Psoas muscle (tissue), 8 donors: ENCODE data around the gene CES2. TPM values are rescaled to one million over a fixed set of nuclear protein-coding genes. Genes with fewer than 3 reads are reported as not detected.

Experiments
- ATAC-seq, 4 donors: fragments of 200-7000 bp; cut with Tn5 transposase; one replicate each; pipeline ENCODE4 v1.9.1; 2020; ENCODE audit warnings: moderate library complexity in 3 of 4, mild to moderate bottlenecking in 2 of 4
- DNase-seq, 2 donors: peaks; one replicate each; pipeline ENCODE4 v3.0.0-alpha.2; 2020
- H3K27ac ChIP-seq: fragments of 200-600 bp; one replicate; pipeline ENCODE4 v1.8.0; 2022
- H3K27me3 ChIP-seq, 3 donors: fragments of 200-600 bp in 1 of 3; one replicate each; pipeline versions ENCODE4 v1.6.1 to v1.8.0; 2013 to 2022; ENCODE audit warnings: low read length in 2 of 3, mild to moderate bottlenecking in 2 of 3, moderate library complexity in 1 of 3; ENCODE audit not compliant: insufficient read depth in 3 of 3
- H3K36me3 ChIP-seq, 2 donors: fragments of 200-600 bp in 1 of 2; one replicate each; pipeline versions ENCODE4 v1.6.1 to v1.8.0; 2013 to 2022; ENCODE audit warnings: low read depth in 1 of 2, mild to moderate bottlenecking in 1 of 2, moderate library complexity in 1 of 2; ENCODE audit not compliant: insufficient read depth in 1 of 2
- H3K4me1 ChIP-seq: fragments of 200-600 bp; one replicate; pipeline ENCODE4 v1.8.0; 2022
- H3K4me3 ChIP-seq: fragments of 200-600 bp; one replicate; pipeline ENCODE4 v1.8.0; 2022; ENCODE audit warnings: mild to moderate bottlenecking
- H3K9me3 ChIP-seq: fragments of 200-600 bp; one replicate; pipeline ENCODE4 v1.8.0; 2022
- WGBS, 3 donors: extraction: QIAGEN DNeasy Blood & Tissue Kit; methylation state at CpG; one replicate each; pipeline versions ENCODE4 v1.1.6 to v1.1.7; 2013; 5-methylcytosine and 5-hydroxymethylcytosine counted together
- intact Hi-C, 2 donors: fragments of 100-400 bp; cut with DNase I; formaldehyde crosslinking; loops; one replicate each; pipeline versions ENCODE4 v1.11.0 to v1.14.2; 2022
- polyA plus RNA-seq, 3 donors: library from polyadenylated mRNA; stranded (reverse); fragments of 200-250 nt; gene quantifications; one replicate each; pipeline ENCODE4 v1.2.3, GENCODE V29; 2013
- total RNA-seq, 4 donors: library from RNA; stranded (reverse); fragmentation: NEBNext Ultra II Directional in 2 of 4; extraction: Animal tissue kit (Norgen Biotek cat#: 25700) in 2 of 4; gene quantifications; one replicate each; pipeline versions ENCODE4 v1.2.1 to v1.2.4, GENCODE V29; 2021 to 2023
- TF ChIP-seq, protein P1 (sequence below): fragments of 200-600 bp; IDR thresholded peaks from one replicate; pipeline ENCODE4 v1.8.0; 2022; ENCODE audit warnings: antibody characterized with exemption
- donor health status: healthy with polysubstance abuse.
- donor health status: DM: no; HTN: no; CAD: no; lungs with moderate emphysema.
- donor health status: Bipolar disorder and iron deficiency.
- donor health status: healthy.
- donor health status: DM: yes; HTN: yes; CAD: no.
- donor health status: DM: no; HTN: no; CAD: no.
- donor health status: DM: no; HTN: no; CAD: no.
- donor health status: DM: yes; HTN: yes; CAD: no.

Gene CES2
- total and polyA plus RNA-seq, 7 donors, result 12.8 to 92.8 (median 22.7) TPM

DNA sequence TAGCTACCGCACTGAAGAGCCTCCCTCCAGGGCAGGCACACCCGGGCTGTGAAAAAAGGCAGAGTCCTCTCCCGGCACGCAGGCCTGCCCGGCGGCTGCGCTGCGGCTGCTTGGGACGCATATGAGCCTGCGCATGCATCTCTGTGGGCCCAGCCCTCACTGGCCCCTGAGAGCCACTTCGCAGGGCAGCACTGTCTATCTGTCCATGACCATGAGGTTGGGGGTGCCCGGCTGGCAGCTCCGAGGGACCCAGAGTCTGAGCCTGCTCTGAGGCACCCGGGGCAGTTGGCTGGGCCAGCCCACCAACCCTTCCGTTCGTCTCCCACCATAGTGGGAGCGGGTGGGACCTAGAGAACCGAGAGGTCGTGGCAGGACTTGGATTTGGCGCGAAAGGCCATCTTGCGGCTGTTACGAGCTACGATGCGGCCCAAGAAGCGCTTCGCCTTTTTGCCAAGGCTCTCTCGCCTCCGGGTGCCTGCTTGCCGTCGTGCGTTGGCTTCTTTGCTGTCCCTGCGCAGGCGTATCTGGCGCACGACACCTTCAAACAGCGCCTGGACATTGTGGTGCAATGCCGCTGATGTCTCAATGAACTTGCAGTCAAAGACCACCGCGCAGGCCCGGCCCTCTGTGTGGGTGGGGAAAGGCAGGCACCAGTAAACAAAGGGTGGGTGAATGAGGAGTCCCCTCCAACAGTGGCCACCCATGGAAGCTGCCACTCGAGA is 13.4 kb upstream of the CES2 start:
- ATAC-seq, result peak in 2 of 4 donors; percentile 1 to 4
- Histone ChIP-seq H3K4me3 (peak overlapping the region; percentile 67), H3K36me3 (peaks cover 0 to 32% of the 10 kb centered on the region in 2 donors), H3K9me3 (no peaks in the 10 kb centered on the region), H3K27ac (peak overlapping the region; percentile 96), H3K4me1 (peaks cover 7% of the 10 kb centered on the region), H3K27me3 (no peaks in the 10 kb centered on the region)
- peak; percentile 56 to 69 for DNase-seq
- TF ChIP-seq, protein P1, sequence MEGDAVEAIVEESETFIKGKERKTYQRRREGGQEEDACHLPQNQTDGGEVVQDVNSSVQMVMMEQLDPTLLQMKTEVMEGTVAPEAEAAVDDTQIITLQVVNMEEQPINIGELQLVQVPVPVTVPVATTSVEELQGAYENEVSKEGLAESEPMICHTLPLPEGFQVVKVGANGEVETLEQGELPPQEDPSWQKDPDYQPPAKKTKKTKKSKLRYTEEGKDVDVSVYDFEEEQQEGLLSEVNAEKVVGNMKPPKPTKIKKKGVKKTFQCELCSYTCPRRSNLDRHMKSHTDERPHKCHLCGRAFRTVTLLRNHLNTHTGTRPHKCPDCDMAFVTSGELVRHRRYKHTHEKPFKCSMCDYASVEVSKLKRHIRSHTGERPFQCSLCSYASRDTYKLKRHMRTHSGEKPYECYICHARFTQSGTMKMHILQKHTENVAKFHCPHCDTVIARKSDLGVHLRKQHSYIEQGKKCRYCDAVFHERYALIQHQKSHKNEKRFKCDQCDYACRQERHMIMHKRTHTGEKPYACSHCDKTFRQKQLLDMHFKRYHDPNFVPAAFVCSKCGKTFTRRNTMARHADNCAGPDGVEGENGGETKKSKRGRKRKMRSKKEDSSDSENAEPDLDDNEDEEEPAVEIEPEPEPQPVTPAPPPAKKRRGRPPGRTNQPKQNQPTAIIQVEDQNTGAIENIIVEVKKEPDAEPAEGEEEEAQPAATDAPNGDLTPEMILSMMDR, result no peak
- WGBS, 3 donors, result 56 to 75% (median 57%) methylated on average over 42 of the region's 42 CpGs
- intact Hi-C loops, result no loop called here

DNA sequence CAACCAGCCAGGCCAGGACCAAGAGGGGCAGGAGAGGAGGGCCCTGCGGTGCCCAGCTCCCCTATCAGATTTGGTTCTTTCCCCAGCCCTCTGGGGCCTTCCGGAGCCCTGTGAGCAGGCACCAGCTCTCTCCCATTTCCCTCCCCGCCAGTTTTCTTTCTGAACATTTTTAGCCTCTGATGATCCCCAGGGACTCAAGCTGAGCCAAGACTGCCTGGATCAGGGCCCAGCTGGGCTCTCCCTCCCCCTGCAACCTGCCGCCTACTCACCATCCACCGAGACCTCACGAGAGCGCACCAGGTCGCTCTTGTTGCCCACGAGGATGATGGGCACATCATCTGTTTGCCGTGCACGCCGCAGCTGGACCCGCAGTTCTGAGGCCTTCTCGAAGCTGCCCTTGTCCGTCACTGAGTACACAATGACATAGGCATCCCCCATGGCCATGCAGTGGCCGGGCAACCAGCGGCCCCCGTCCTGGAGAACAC is 12.0 kb upstream of the CES2 start:
- H3K4me1 ChIP-seq, result peaks cover 17% of the 10 kb centered on the region
- DNase-seq, result peak; percentile 57 to 85
- peaks cover 0 to 32% of the 10 kb centered on the region in 2 donors for H3K36me3 ChIP-seq
- WGBS, 3 donors, result 12 to 16% (median 14%) methylated on average over 18 of the region's 18 CpGs
- peak overlapping the region; percentile 96 for H3K27ac ChIP-seq
- peak overlapping the region; percentile 67 for H3K4me3 ChIP-seq
- no peaks in the 10 kb centered on the region for H3K9me3 ChIP-seq
- peak in 1 of 4 donors; percentile 17 for ATAC-seq
- H3K27me3 ChIP-seq, result no peaks in the 10 kb centered on the region
- intact Hi-C loops, result no loop called here
- TF ChIP-seq, protein P1, result no peak

DNA sequence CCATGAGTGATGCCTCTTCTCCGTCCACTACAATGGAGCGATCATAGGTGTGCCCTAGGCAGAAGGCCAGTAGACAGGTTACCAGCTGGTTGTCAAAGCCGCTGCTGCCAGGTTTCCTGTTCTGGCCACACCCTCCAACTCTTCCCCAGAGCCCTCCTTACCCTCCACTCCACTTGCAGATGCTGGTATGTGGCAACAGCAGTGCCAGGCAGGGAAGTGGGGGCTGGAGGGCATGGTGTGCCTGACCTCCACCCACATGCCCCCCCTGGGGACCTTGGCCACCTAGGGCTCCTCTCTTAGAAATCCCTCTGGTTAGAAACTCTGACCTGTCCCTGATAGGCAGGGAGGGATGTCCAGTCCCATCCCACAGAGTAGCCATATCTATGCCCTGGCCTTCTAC is 11.4 kb upstream of the CES2 start:
- ATAC-seq (no peak), DNase-seq (no peak)
- H3K4me1 ChIP-seq, result peaks cover 22% of the 10 kb centered on the region
- H3K27me3 ChIP-seq, result no peaks in the 10 kb centered on the region
- 23 to 45% (median 25%) methylated on average over 3 of the region's 3 CpGs for WGBS, 3 donors
- H3K4me3 ChIP-seq, result peak overlapping the region; percentile 67
- intact Hi-C loops, result no loop called here
- H3K27ac ChIP-seq, result peak overlapping the region; percentile 96
- H3K9me3 ChIP-seq, result no peaks in the 10 kb centered on the region
- peaks cover 0 to 32% of the 10 kb centered on the region in 2 donors for H3K36me3 ChIP-seq
- TF ChIP-seq, protein P1, result no peak

DNA sequence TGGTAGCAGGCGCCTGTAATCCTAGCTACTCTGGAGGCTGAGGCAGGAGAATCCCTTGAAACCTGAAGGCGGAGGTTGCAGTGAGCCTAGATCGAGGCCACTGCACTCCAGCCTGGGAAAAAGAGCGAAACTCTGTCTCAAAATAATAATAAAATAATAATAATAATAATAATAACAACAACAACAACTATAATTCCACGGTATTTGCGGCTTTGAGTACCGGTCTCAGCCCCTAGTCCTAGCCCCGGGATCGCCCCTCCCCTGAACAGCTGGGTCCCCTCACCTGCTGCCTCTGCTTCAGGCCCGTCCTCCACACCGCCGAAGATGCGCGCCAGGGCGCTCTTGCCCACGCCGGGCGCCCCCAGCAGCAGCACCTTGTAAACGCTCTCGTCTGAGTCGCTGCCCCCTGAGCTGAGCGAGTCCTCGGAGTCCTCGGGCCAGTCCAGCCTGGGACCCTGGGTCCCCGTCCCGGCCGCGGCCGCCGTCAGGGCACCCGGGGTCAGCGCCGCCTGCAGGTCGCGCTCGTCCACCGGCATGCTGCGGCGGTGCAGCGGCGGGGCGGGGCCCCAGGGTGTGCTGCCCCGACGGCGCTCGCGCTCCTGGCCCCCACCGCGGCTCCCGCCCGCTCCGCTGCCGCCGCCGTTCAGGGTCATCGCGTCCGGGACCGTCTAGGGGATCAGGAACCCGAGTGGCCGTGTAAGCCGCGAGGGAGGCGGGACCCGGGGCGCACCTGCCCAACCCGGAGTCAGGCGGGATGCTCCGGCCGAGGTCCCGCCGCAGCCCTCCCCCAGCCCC is 10.6 kb upstream of the CES2 start:
- H3K27ac ChIP-seq, result peak overlapping the region; percentile 96

More for the DNA sequence above, 10.6 kb upstream of the CES2 start:
- intact Hi-C loops, result no loop called here
- WGBS, 3 donors, result 5 to 8% (median 6%) methylated on average over 53 to 72 of the region's 72 CpGs
- Histone ChIP-seq H3K4me3 (peak overlapping the region; percentile 67), H3K27me3 (no peaks in the 10 kb centered on the region), H3K4me1 (peaks cover 31% of the 10 kb centered on the region), H3K9me3 (no peaks in the 10 kb centered on the region), H3K36me3 (peaks cover 0 to 32% of the 10 kb centered on the region in 2 donors)
- DNase-seq, result peak; percentile 54 to 73
- TF ChIP-seq, protein P1, result peak; percentile 43
- ATAC-seq, result peak in 2 of 4 donors; percentile 3 to 8
